Head of caudate nucleus (tissue), 42 donors: ENCODE measurements around the gene RETN.

Experiments
- DNase-seq, 42 donors: peaks; one replicate each; pipeline versions ENCODE4 v3.0.0 to v3.0.0-alpha.2; 2020 to 2021; ENCODE audit warnings: mixed read lengths in 7 of 42
- intact Hi-C: fragments of 100-400 bp; cut with DNase I; formaldehyde crosslinking; loops from one replicate; pipeline ENCODE4 v1.15.0; 2022

Gene RETN

GRCh38 chr19:7699417-7700401 lies 30.9 kb downstream of the RETN start:
- DNase-seq, result no peak
- intact Hi-C loops, result no loop called here

DNA sequence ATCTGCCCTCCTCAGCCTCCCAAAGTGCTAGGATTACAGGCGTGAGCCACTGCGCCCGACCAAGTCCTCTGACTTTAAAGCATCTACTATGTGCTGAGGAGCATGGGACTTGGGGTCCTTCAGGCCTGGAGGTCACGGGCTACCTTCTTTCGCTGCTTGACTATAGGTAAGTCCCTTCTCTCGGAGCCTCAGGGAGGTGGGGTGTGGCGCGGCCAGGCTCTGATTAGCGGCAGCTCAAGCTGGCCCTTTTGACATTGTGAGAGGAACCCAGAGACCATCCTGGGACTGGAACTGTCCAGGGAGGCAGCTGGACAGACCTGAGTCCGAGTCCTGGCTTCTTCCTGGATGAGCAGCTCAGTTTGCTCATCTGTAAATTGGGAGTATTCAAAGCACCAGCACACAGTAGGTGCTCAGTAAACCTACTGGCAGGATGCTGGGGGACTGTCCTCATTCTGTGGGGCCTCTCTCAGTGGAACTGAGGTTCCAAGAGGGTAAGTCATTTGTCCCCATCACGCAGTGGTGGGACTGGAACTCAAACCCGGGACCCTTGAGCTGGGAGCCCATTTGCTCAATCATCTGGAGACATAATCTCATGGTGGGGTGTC lies 32.3 kb downstream of the RETN start:
- DNase-seq, result no peak
- intact Hi-C loops, result no loop called here

DNA sequence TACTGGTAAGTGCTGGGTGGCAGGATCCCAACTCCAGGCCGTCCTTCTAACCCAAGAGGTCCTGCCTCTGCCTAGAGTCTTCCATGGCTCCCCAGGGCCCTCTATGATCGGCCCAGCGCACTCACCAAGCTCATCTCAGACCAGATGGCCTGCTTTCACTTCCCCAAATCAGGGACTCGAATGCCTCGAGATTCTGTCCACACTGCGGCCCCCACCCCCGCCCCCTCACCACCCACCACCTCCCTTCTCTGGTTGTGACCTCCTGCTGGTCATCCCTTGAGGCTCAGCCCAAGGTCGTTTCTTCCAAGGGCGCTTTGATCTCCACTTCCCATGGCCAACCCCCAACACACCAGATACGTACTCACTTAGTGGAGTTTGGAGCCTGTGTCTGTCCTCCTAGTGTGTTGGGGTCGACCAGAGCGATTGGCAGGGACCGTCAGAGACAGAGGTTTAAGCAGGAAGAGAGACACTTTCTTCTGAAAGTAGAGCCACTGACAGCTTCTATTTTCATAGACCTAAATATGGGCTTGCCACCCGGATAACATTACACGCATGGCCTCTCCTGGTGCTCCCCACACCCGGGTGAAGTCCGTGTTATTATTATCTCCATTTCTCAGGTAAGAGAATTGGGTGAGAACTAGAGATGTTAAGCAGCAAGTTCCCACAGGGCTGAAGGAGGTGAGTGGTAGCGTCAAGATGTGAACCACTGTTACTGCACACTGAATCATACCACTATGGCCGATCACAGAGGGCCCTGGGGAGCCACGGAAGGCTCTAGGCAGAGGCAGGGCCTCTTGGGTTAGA lies 33.0 kb downstream of the RETN start, which contains the start of gene FCER2:
TSS of gene FCER2 (minus strand) at position 478 of the 804 bp plus-strand sequence. CDS start 2,371 bp downstream, outside the sequence.
- DNase-seq, result no peak
- intact Hi-C loops, result no loop called here

- intact Hi-C loops, result no loop called here
- no peak for DNase-seq
These were observed 34.5 kb downstream of the RETN start for GRCh38 chr19:7703332-7703731.

GRCh38 chr19:7704280-7705060 lies 35.6 kb downstream of the RETN start:
- DNase-seq, result no peak
- intact Hi-C loops, result no loop called here

DNA sequence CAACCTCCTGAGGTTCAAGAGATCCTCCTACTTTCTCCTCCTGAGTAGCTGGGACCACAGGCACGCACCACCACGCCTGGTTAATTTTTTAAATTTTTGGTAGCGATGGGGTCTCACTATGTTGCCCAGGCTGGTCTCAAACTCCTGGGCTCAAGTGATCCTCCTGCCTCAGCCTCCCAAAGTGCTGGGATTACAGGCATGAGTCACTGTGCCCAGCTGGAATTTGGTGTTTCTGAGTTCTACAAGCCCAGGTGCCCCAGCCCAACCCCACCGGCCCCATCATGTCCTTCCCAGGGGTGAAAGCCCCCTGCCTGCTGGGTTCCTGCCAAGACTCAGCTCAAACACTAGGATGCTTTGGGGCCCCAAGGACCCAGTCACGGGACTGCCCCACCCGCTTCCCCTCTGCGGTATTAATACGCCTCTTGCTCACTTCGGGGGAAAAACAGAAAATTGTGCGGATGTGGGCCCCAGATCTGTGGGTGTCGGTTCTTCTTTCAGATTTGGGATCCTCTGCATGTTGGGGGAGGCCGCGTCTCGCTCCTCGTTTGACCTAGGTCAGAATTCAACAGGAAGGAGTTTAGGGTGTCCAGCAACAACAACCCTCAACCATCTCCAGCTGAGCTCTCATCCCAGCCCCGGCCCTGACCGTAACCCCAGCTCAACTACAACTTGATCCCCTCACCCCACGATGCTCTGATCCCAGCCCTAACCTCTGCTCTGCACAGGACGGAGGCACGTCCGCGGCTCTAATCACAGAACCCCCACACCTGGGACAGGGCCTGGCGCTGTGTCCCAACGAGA lies 36.7 kb downstream of the RETN start:
- intact Hi-C loops, result no loop called here
- peak in 14 of 42 donors; percentile 2 to 44 (median 12) for DNase-seq

GRCh38 chr19:7706188-7706954 lies 37.5 kb downstream of the RETN start:
- intact Hi-C loops, result no loop called here
- no peak for DNase-seq

DNA sequence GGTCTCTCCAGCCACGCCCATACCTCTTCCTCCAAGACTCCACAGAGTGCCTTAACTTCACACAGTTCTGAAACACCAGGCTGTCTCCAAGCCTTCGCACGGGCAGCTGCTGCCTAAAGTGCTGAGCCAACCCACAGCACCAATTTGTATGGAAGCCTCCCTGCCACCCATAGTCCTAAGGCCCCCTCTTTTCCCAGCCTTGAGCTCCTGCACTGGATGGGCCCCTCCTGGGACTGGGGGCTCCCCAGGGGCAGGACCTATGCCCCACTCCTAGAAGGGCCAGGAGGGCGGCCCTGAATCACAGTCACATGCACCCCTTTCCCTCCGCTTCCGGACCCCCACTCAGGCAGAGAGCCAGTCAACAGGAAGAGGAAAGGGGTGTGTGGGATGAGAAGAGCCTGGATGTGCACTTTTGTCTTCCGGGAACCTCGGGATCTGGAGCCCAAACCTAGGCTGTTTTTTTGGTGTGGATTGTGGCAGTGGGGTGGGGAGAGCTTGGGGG lies 38.2 kb downstream of the RETN start:
- no peak for DNase-seq

DNA sequence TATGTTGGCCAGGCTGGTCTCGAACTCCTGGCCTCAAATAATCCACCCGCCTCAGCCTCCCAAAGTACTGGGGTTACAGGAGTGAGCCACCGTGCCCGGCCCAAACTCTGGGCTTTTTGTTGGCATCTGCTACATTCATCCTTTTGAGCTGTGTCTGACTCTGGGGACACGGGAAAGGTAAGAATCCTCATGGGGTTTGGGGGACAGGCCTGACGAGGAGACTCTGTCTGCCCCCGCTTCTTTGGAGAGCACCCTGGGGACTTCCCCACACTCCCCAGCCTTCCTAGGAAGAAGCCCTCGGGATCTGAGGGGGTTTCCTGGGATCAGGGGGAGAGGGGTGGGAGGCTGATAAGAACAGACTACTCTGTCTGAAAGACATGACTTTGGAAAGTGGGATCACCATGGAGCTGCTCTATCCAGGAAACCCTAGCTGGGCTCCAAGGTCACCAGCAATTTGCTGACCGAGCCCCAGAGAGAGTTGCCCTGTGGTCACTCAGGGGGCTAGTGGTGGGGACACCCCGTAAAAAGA lies 41.1 kb downstream of the RETN start:
- no peak for DNase-seq
- intact Hi-C loops, result no loop called here

More for the DNA sequence above, 38.2 kb downstream of the RETN start:
- intact Hi-C loops, result no loop called here

GRCh38 chr19:7710616-7711015 lies 41.8 kb downstream of the RETN start:
- intact Hi-C loops, result no loop called here
- DNase-seq, result no peak

GRCh38 chr19:7715671-7716070 lies 46.8 kb downstream of the RETN start:
- intact Hi-C loops, result no loop called here
- no peak for DNase-seq

DNA sequence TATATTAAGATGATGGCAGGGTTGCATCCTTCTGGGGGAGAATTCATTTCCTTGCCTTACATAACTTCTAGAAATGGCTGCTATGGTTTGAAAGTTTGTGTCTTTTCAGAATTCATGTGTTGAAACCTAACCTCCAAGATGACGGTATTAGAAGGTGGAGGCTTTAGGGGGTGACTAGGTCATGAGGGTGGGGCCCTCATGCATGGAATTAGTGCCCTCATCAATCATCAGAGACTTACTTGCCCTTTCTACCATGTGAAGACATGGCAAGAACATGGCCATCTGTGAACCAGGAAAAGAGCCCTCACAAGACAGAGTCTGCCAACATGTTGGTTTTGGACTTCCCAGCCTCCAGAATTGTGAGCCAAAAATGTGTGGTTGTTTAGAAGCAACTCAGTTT lies 47.9 kb downstream of the RETN start:
- DNase-seq, result no peak
- intact Hi-C loops, result no loop called here

DNA sequence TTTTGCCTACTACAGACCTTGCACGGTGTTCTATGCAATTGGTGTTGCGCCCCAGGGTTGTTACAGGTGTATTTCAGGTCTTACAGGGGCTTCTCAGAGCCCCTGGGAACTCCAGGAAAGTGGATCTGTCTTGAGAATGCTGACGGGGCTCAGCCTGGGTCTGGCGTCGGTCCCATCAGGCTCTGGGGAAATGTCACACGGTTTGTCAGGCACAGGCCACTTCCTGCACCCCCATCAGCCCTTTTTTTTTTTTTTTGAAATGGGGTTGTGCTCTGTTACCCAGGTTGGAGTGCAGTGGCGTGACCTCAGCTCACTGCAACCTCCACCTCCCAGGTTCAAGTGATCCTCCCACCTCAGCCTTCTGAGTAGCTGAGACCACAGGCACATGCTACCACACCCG lies 49.8 kb downstream of the RETN start:
- intact Hi-C loops, result no loop called here

More for the DNA sequence above, 49.8 kb downstream of the RETN start:
- DNase-seq, result no peak
